Ectodermal cell (in vitro differentiated cells): ENCODE results near the gene TSN.

Source experiments
- H3K27ac ChIP-seq: 2 replicates; pipeline ENCODE4 v1.7.0; 2013; ENCODE audit warnings: mild to moderate bottlenecking, low read depth, low read length; ENCODE audit not compliant: insufficient read depth, poor library complexity, severe bottlenecking
- H3K27me3 ChIP-seq: 2 replicates; pipeline ENCODE4 v1.7.0; 2013; ENCODE audit warnings: mild to moderate bottlenecking, low read length; ENCODE audit not compliant: insufficient read depth, control insufficient read depth, poor library complexity, severe bottlenecking
- H3K36me3 ChIP-seq: one replicate; pipeline ENCODE4 v1.7.0; 2013; ENCODE audit warnings: low read length; ENCODE audit not compliant: control insufficient read depth, insufficient read depth
- H3K4me1 ChIP-seq: one replicate; pipeline ENCODE4 v1.7.0; 2013; ENCODE audit warnings: low read length; ENCODE audit not compliant: control insufficient read depth, insufficient read depth
- H3K4me3 ChIP-seq: 2 replicates; pipeline ENCODE4 v1.7.0; 2013; ENCODE audit warnings: low read depth, low read length, control low read depth; ENCODE audit not compliant: insufficient read depth
- H3K9me3 ChIP-seq: 2 replicates; pipeline ENCODE4 v1.7.0; 2013; ENCODE audit warnings: mild to moderate bottlenecking, low read length, moderate library complexity; ENCODE audit not compliant: control insufficient read depth
- WGBS, 2 experiments: methylation state at CpG; one replicate each; pipeline ENCODE4 v1.1.7; 2013; ENCODE audit warnings: missing lambda C conversion rate in 2 of 2; 5-methylcytosine and 5-hydroxymethylcytosine counted together

Gene TSN

GRCh38 chr2:121740973-121741372 is 14.5 kb upstream of the TSN start:
- H3K27me3 ChIP-seq = no peaks in the 10 kb centered on the region
- H3K36me3 ChIP-seq = no peaks in the 10 kb centered on the region
- no peak overlapping the region for H3K4me3 ChIP-seq
- 83 to 90% methylated on average over 6 of the region's 6 CpGs for WGBS, 2 experiments
- no peak overlapping the region for H3K27ac ChIP-seq
- H3K9me3 ChIP-seq = no peaks in the 10 kb centered on the region
- H3K4me1 ChIP-seq = no peaks in the 10 kb centered on the region

- Histone ChIP-seq H3K36me3 (no peaks in the 10 kb centered on the region), H3K4me3 (no peak overlapping the region), H3K9me3 (no peaks in the 10 kb centered on the region), H3K27me3 (no peaks in the 10 kb centered on the region), H3K4me1 (no peaks in the 10 kb centered on the region), H3K27ac (no peak overlapping the region)
- 91 to 92% methylated on average over 3 of the region's 3 CpGs for WGBS, 2 experiments
Observed at GRCh38 chr2:121741450-121741849, 14.0 kb upstream of the TSN start.

GRCh38 chr2:121746071-121746578 is 9.3 kb upstream of the TSN start:
- no peak overlapping the region for H3K4me3 ChIP-seq
- no peaks in the 10 kb centered on the region for H3K4me1 ChIP-seq
- H3K27ac ChIP-seq = no peak overlapping the region
- H3K27me3 ChIP-seq = no peaks in the 10 kb centered on the region
- H3K36me3 ChIP-seq = no peaks in the 10 kb centered on the region
- WGBS, 2 experiments = 72 to 76% methylated on average over 6 of the region's 6 CpGs
- no peaks in the 10 kb centered on the region for H3K9me3 ChIP-seq

GRCh38 chr2:121748202-121748601 is 7.2 kb upstream of the TSN start:
- 51 to 64% methylated on average over 3 to 4 of the region's 4 CpGs for WGBS, 2 experiments
- Histone ChIP-seq H3K9me3 (no peaks in the 10 kb centered on the region), H3K4me1 (no peaks in the 10 kb centered on the region), H3K4me3 (no peak overlapping the region), H3K27me3 (no peaks in the 10 kb centered on the region), H3K36me3 (no peaks in the 10 kb centered on the region), H3K27ac (no peak overlapping the region)

GRCh38 chr2:121754851-121755236 is 607 bp upstream of the TSN start:
- H3K4me3 ChIP-seq = peak overlapping the region; percentile 97
- H3K36me3 ChIP-seq = no peaks in the 10 kb centered on the region
- no peak overlapping the region for H3K27ac ChIP-seq
- H3K4me1 ChIP-seq = no peaks in the 10 kb centered on the region
- no peaks in the 10 kb centered on the region for H3K27me3 ChIP-seq
- 1 to 4% methylated on average over 4 to 7 of the region's 8 CpGs for WGBS, 2 experiments
- no peaks in the 10 kb centered on the region for H3K9me3 ChIP-seq

- Histone ChIP-seq H3K4me1 (no peaks in the 10 kb centered on the region), H3K9me3 (no peaks in the 10 kb centered on the region), H3K27ac (no peak overlapping the region), H3K4me3 (no peak overlapping the region), H3K36me3 (peaks cover 35% of the 10 kb centered on the region), H3K27me3 (no peaks in the 10 kb centered on the region)
- WGBS, 2 experiments = 96% methylated on average over 10 of the region's 10 CpGs
Observed at GRCh38 chr2:121764681-121765228, 9.3 kb downstream of the TSN start.

- no peaks in the 10 kb centered on the region for H3K4me1 ChIP-seq
- H3K27me3 ChIP-seq = no peaks in the 10 kb centered on the region
- H3K27ac ChIP-seq = no peak overlapping the region
- H3K36me3 ChIP-seq = peaks cover 29% of the 10 kb centered on the region
- H3K9me3 ChIP-seq = no peaks in the 10 kb centered on the region
- H3K4me3 ChIP-seq = no peak overlapping the region
- WGBS, 2 experiments = 95 to 100% methylated on average over 1 of the region's 1 CpG
Observed at GRCh38 chr2:121766624-121767023, 11.2 kb downstream of the TSN start.

- Histone ChIP-seq H3K4me1 (no peaks in the 10 kb centered on the region), H3K9me3 (no peaks in the 10 kb centered on the region), H3K4me3 (no peak overlapping the region), H3K36me3 (peaks cover 28% of the 10 kb centered on the region), H3K27ac (no peak overlapping the region), H3K27me3 (no peaks in the 10 kb centered on the region)
- 85 to 96% methylated on average over 5 of the region's 5 CpGs for whole genome bisulfite sequencing, 2 experiments
Observed at GRCh38 chr2:121768143-121768755, 12.8 kb downstream of the TSN start.

GRCh38 chr2:121771976-121772742 is 16.7 kb downstream of the TSN start:
- H3K4me3 ChIP-seq = no peak overlapping the region

GRCh38 chr2:121774235-121774634 is 18.8 kb downstream of the TSN start:
- Histone ChIP-seq H3K9me3 (no peaks in the 10 kb centered on the region), H3K27me3 (no peaks in the 10 kb centered on the region), H3K36me3 (no peaks in the 10 kb centered on the region), H3K27ac (no peak overlapping the region), H3K4me3 (no peak overlapping the region), H3K4me1 (no peaks in the 10 kb centered on the region)
- WGBS, 2 experiments = 86 to 93% methylated on average over 13 of the region's 13 CpGs

More at GRCh38 chr2:121771976-121772742, 16.7 kb downstream of the TSN start:
- 85 to 89% methylated on average over 6 of the region's 6 CpGs for WGBS, 2 experiments
- Histone ChIP-seq H3K27me3 (no peaks in the 10 kb centered on the region), H3K9me3 (no peaks in the 10 kb centered on the region), H3K27ac (no peak overlapping the region), H3K36me3 (no peaks in the 10 kb centered on the region), H3K4me1 (no peaks in the 10 kb centered on the region)
